HG03442 (cell line): ENCODE data around the gene SF3A2.

Source experiments
- ATAC-seq: cut with Tn5 transposase; IDR thresholded peaks from one replicate; pipeline ENCODE4 v1.9.1; 2021; ENCODE audit warnings: mild to moderate bottlenecking, moderate library complexity; ENCODE audit not compliant: unreplicated experiment

SF3A2 gene

DNA sequence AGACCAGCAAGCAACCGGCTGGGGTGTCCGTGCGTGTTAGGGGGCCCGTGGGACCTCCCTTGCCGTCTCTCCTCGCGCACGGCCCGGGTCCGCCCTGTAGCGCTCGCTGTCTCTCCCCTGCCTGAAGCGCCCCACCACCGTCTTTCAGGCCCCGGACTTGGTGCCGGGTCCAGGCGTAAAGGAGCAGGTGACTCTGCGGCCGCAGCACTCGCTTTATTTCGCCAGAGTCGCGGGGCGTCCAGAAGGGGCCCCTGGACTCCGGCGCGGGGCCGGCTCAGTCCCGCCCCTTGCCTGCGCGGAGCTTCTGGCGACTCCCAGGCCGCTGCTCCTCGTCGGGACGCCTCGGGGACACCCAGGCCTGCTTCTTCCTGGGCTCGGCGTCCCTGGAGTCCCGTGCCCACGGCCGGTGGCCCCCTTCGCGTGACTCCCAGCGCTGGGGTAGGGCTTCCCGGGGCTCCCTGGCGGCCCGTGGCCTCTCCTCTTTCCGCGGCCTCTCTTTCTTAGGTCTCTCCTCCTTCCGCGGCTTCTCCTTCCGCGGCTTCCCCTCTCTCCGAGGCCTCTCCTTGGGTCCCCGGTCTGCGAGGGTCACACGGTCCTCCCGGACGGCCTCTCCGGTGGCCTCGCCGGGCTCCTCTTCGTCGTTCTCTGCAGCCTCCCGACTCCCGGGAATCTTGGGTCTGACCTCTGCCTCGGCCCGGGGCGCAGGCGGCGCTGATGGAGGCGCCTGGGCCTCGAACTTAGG, 15.6 kb downstream of the SF3A2 start:
- no peak for ATAC-seq

- ATAC-seq, result no peak
Measured at GRCh38 chr19:2252797-2253105, 16.1 kb downstream of the SF3A2 start.

DNA sequence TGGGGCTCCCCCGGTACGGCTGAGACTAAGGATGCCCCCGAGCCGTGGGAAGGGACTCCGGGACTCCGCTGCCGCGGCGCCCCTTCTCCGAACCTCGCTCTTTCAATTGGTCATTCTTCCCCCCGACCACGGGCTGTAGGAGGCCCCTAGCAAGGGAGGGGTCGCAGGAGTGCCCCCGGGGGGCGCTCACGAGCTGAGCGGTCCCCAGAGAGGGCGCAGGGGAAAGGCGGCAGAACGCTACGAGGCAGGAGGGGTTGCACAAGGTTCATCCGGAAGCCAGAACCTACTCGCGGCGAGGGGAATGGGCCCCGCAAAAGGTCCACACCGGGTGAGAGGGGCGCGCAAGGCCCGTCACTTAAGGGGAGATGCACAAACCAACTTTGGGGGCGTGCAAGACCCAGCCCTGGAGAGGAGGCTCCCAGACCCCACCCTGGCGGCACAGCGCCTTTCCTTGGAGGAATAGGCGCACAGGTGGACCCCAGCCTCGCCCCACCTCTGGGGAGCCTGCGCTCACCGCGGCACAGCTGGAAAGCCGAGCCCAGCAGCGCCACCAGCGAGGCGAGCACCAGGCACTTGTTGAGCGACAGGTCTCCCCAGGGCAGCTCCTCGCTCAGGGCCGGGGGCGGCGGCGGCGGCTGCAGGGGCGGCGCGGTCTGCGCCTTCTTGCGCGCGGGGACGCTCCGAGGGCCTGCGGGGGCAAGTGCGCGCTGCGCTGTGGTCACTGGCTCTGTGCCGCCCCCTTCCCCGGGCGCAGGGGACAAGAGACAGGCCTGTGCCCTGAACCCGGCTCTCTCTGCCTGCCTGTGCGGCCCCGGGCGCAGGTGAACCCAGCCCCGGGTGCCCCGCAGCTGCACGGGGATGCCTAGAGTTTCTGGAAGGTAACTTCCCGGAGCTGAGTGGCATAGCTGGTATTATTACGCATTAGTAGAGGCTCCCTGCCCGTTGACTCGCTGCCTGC, 16.8 kb downstream of the SF3A2 start:
- no peak for ATAC-seq

DNA sequence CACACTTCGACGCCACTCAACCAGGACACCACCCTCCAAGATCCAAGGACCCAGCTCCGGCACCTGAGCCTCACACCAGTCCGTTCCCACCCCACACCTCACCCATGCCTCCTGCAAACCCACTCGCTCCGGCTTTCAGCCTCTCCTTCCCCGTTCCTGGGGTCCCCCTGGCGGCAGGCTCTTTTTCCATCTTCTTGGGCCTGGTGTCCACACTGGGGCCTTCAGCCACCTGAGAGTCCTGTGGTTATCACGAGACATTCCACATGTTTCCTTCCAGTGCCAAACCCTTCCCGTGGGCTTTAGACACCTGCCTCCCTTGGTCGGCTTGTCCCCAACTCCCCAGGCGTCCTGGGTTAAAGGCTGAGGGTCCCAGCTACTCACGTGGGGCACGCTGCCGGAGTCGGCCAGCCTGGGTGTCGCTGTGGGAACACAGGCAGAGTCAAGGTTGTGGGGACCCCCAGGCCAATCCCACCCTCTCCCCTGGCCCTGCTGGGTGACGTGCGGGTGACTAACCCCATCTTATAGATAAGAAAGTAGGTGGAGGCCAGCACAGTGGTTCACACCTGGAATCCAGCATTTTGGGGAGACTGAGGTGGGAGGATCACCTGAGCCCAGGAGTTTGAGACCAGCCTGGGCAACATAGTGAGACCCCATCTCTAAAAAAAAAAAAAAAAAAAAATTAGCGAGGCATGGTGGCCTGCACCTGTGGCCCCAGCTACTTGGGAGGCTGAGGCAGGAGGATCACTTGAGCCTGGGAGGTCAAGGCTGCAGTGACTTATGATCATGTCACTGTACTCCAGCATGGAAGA, 17.6 kb downstream of the SF3A2 start:
- no peak for ATAC-seq

DNA sequence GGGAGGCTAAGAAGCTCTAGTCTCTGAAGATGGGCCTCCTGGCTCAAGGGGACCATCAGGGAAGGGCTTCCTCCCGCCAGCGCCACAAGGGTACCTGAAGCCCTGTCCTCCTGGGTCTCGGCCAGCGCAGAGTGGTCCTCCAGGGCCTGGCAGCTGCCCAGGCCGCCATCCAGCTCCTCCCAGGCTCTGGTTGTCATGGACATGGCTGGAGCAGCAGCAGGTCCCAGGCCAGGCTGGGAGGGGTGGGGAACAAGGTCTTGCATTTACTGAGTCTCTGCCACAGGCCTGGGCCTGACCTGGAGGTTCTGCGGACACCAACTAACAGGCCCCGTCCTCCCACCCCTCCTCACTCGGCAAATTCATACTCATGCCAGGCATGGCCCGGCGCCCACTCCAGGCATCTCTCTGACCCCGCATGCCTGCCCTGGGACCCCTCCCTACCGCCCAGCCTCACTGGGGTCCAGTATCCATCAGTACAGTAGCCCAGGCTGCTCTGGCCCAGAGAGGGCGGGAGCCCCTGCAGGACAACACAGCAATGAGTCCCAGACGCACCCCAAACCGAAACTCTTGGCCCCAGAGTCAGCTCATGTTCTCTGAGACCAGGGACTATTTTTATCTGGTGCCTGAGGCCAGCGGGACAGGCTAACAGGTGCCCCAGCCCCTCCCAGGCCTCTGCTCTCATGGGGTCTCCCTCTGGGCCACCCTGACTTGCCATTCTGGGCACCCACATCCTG, 18.7 kb downstream of the SF3A2 start:
- ATAC-seq, result no peak

GRCh38 chr19:2255982-2256685, 19.5 kb downstream of the SF3A2 start, which contains the start of gene JSRP1:
Gene JSRP1 (minus strand): TSS chr19:2256417. CDS start chr19:2255314, 1,103 bp downstream.
- ATAC-seq, result no peak

DNA sequence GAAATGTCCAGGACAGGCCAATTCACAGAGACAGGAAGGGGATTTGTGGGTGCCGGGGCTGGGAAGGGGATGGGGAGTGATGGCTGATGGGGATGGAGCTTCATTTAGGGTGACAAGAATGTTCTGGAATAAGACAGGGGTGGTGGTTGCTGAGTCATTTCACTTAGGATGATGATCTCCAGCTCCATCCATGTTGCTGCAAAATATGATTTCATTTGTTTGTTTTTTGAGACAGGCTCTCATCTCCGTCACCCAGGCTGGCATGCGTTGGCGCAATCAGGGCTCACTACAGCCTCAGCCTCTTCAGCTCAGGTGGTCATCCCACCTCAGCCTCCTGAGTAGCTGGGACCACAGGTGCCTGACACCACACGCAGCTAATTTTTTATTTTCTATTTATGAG, 22.7 kb downstream of the SF3A2 start:
- ATAC-seq, result no peak

GRCh38 chr19:2260341-2260805, 23.7 kb downstream of the SF3A2 start:
- ATAC-seq, result no peak

DNA sequence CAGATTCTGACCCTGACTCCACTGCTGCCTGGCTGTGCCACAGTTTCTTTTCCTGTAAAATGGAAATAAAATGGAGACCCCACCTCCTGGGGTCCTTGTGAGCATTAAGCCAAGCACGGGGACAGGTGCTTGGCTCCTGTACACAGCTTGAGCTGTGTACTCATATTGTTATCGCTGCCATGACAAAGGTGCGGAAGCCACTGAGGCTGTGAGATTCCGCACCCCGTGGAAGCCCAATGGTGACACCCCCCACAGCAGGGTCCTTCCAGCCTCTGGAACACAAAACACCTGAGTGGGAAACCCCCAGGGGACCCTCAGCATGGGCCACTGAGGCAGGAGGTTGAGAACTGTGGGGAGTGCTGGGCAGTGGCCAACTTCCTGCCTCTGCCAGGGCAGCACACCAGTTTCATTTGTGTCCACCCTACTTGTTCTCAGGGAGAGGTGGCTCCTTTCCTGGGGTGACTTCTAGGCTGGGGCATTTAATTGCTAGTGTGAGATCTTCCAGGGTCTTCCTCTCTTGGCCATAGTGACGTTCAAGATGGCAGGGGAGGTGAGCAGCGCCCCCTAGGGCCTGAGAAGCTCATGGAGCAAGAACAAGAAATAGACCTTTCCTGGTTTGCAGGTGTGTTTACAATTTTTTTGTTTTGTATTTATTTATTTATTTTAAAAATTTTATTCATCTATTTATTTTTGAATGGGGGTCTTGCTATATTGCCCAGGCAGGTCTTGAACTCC, 25.0 kb downstream of the SF3A2 start:
- no peak for ATAC-seq

GRCh38 chr19:2266183-2266993, 29.8 kb downstream of the SF3A2 start:
- ATAC-seq, result peak; percentile 27

- no peak for ATAC-seq
Measured at GRCh38 chr19:2268480-2268830, 31.8 kb downstream of the SF3A2 start.

- no peak for ATAC-seq
Measured at GRCh38 chr19:2268861-2269243, 32.2 kb downstream of the SF3A2 start.

DNA sequence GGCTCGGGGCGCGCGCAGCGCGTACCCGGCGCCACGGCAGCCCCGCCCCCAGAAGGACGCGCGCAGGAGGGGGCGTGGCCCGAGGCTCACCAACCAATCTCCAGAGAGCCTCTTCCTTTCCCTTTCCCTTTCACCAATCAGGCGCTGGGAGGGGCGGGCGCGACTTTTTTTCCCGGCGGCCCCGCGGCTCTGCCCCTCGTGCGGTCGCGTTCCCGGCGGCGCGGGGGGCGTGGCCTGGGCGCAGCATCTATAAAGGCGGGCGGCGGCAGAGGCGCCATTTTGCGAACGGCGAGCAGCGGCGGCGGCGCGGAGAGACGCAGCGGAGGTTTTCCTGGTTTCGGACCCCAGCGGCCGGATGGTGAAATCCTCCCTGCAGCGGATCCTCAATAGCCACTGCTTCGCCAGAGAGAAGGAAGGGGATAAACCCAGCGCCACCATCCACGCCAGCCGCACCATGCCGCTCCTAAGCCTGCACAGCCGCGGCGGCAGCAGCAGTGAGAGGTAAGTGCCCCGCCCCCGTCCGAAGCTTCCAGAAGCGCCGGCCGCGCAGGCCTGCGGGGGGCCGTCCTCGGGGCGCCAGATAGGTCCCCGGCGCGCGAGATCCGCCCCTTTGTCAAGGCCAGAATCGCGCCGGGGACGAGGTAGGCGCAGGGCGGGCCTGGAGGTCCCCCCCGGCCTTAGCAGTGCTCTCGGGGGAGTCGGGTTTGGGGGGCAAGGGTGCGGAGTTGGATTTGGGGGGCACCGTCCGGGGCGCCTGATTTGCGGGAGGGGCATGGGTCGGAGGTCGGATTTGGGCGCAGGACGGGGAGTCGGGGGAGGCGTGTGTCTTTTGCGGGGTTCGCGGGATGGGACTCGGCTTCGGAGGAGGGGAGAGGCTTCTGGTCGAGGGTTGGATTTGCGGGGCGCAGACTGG, 32.9 kb downstream of the SF3A2 start:
- ATAC-seq, result peak; percentile 45

DNA sequence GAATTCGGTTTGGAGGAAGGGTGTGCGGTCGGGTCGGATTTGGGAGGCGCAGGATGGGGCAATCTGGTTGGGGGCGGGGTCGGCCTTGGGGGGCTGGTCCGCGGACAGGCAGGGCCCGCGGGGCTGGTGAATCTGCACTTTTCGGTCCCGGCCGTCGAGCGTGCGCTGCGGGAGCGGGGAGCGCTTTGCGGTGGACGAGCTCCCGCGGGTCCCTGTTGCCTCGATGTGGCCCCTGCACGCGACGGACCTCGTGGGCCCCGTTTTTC, 33.5 kb downstream of the SF3A2 start:
- no peak for ATAC-seq

GRCh38 chr19:2270423-2271233, 34.0 kb downstream of the SF3A2 start:
- ATAC-seq, result no peak

DNA sequence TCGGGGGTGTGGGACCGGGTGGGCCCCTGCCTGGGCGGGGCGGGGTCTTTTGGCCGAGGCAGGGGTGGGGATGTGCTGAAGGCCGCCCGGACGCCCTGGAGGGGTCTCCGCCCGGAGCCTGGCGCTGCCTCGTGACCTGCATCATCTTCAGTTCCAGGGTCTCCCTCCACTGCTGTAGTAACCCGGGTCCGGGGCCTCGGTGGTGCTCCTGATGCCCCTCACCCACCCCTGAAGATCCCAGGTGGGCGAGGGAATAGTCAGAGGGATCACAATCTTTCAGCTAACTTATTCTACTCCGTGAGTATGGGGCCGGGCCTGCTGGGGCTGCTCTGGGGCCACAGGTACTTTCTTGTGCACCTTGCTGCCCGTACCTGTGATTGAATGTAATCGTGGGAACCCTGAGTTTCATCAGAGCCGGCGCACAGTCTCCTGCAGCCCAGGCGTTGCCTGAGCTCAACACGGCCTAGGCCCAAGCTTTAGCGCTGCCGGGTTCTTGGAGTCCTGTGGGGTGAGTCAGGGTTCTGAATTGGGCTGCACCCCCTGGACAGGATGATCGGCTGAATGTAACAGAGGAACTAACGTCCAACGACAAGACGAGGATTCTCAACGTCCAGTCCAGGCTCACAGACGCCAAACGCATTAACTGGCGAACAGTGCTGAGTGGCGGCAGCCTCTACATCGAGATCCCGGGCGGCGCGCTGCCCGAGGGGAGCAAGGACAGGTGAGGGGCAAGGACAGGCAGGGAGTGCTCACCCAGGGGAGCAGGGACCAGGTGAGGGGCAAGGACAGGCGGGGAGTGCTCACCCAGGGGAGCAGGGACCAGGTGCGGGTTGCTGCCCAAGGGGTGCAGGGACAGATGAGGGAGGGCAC, 34.8 kb downstream of the SF3A2 start:
- ATAC-seq, result no peak
